Measurements from ENCODE around the gene CNTNAP2. TPM values are rescaled to one million over a fixed set of nuclear protein-coding genes. Genes with fewer than 3 reads are reported as not detected.
A peak's percentile ranks its signal among the peaks of the same experiment; 100 is the strongest.

CNTNAP2 gene
- total and polyA plus RNA-seq, 7 experiments from 2014 or later = 0.02 to 0.48 (median 0.24) TPM; not detected in 2

DNA sequence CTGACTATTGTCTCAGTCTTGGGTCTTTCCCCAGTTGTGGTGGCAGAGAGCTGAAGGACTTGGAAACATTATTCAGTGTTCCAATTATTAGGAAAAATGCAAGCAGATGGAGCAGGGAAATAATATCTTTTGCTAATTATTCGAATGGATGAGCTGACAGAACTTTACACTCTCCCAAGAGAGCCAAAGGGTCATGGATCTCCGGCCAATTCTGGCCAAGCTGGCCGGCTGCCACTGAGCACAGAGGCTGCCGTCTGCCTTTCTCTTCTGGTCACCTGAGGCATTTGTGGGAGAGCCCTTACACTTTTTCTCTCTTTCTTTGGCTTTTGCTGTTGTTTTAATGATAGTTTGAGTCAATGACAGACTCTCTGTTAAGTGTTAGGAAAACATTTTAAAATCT lies 22.2 kb upstream of the CNTNAP2 start:
- Histone ChIP-seq H3K4me3 (ENCODE audit: low read length) (no peak overlapping the region), H3K4me1 (ENCODE audit: control insufficient read depth in 2 of 2, insufficient read depth in 2 of 2, low read length in 2 of 2) (no peaks in the 10 kb centered on the region), H3K9me3 (ENCODE audit: control insufficient read depth in 2 of 3, low read length in 3 of 3) (no peaks in the 10 kb centered on the region), H3K27me3 (ENCODE audit: control insufficient read depth in 2 of 2, insufficient read depth in 2 of 2, low read length in 2 of 2) (no peaks in the 10 kb centered on the region), H3K36me3 (ENCODE audit: control insufficient read depth in 2 of 3, insufficient read depth in 3 of 3, low read length in 3 of 3) (no peaks in the 10 kb centered on the region), H3K27ac (ENCODE audit: low read depth, low read length) (no peak overlapping the region)
- intact Hi-C loops (cut with micrococcal nuclease) = no loop called here
- no peak overlapping the region for H3K4me3 Mint-ChIP-seq
- H3K27me3 Mint-ChIP-seq = peaks cover 0 to 5% (median 0%) of the 10 kb centered on the region in 5 donors
- CTCF ChIA-PET = no interaction called here
- H3K36me3 Mint-ChIP-seq = no peaks in the 10 kb centered on the region
- H3K9me3 Mint-ChIP-seq = peaks cover 0 to 4% (median 0%) of the 10 kb centered on the region in 11 donors
- H3K4me1 Mint-ChIP-seq = no peaks in the 10 kb centered on the region
- H3K27ac Mint-ChIP-seq = no peak overlapping the region
- POLR2A ChIA-PET = no interaction called here
- ATAC-seq = no peak
- no peak for DNase-seq

GRCh38 chr7:146096994-146097393 lies 19.6 kb upstream of the CNTNAP2 start:
- H3K27me3 ChIP-seq (ENCODE audit: control insufficient read depth in 2 of 2, insufficient read depth in 2 of 2, low read length in 2 of 2) = no peaks in the 10 kb centered on the region
- ChIA-PET CTCF (no interaction called here), POLR2A (no interaction called here)
- no peaks in the 10 kb centered on the region for H3K36me3 Mint-ChIP-seq
- ATAC-seq (no peak), DNase-seq (no peak)
- no peaks in the 10 kb centered on the region for H3K36me3 ChIP-seq (ENCODE audit: control insufficient read depth in 2 of 3, insufficient read depth in 3 of 3, low read length in 3 of 3)
- peaks cover 0 to 4% (median 0%) of the 10 kb centered on the region in 5 donors for H3K27me3 Mint-ChIP-seq
- no peak overlapping the region for H3K27ac ChIP-seq (ENCODE audit: low read depth, low read length)
- H3K4me1 Mint-ChIP-seq = no peaks in the 10 kb centered on the region
- no peaks in the 10 kb centered on the region for H3K4me1 ChIP-seq (ENCODE audit: control insufficient read depth in 2 of 2, insufficient read depth in 2 of 2, low read length in 2 of 2)
- H3K27ac Mint-ChIP-seq = no peak overlapping the region
- H3K4me3 Mint-ChIP-seq = no peak overlapping the region
- intact Hi-C loops (cut with micrococcal nuclease) = no loop called here
- H3K4me3 ChIP-seq (ENCODE audit: low read length) = no peak overlapping the region
- no peaks in the 10 kb centered on the region for H3K9me3 ChIP-seq (ENCODE audit: control insufficient read depth in 2 of 3, low read length in 3 of 3)
- peaks cover 0 to 4% (median 0%) of the 10 kb centered on the region in 11 donors for H3K9me3 Mint-ChIP-seq

GRCh38 chr7:146106319-146106718 lies 10.3 kb upstream of the CNTNAP2 start:
- Mint-ChIP-seq H3K4me1 (no peaks in the 10 kb centered on the region), H3K4me3 (no peak overlapping the region), H3K9me3 (peaks cover 0 to 3% (median 0%) of the 10 kb centered on the region in 11 donors), H3K36me3 (no peaks in the 10 kb centered on the region), H3K27ac (no peak overlapping the region), H3K27me3 (peaks cover 0 to under 1% (median 0%) of the 10 kb centered on the region in 5 donors)
- CTCF ChIA-PET = no interaction called here
- ATAC-seq (no peak), DNase-seq (no peak)
- intact Hi-C loops (cut with micrococcal nuclease) = no loop called here
- H3K36me3 ChIP-seq (ENCODE audit: control insufficient read depth in 2 of 3, insufficient read depth in 3 of 3, low read length in 3 of 3) = no peaks in the 10 kb centered on the region
- H3K27ac ChIP-seq (ENCODE audit: low read depth, low read length) = no peak overlapping the region
- no peaks in the 10 kb centered on the region for H3K9me3 ChIP-seq (ENCODE audit: control insufficient read depth in 2 of 3, low read length in 3 of 3)
- peaks cover 0 to 3% of the 10 kb centered on the region in 2 donors for H3K27me3 ChIP-seq (ENCODE audit: control insufficient read depth in 2 of 2, insufficient read depth in 2 of 2, low read length in 2 of 2)
- no peak overlapping the region for H3K4me3 ChIP-seq (ENCODE audit: low read length)
- H3K4me1 ChIP-seq (ENCODE audit: control insufficient read depth in 2 of 2, insufficient read depth in 2 of 2, low read length in 2 of 2) = no peaks in the 10 kb centered on the region
- POLR2A ChIA-PET = no interaction called here

- CTCF ChIA-PET = no interaction called here
- H3K27ac Mint-ChIP-seq = no peak overlapping the region
- H3K27me3 Mint-ChIP-seq = peaks cover 28 to 46% (median 29%) of the 10 kb centered on the region in 5 donors
- H3K9me3 ChIP-seq (ENCODE audit: control insufficient read depth in 2 of 3, low read length in 3 of 3) = no peaks in the 10 kb centered on the region
- peaks cover 2 to 22% (median 17%) of the 10 kb centered on the region in 7 donors for H3K4me1 Mint-ChIP-seq
- intact Hi-C loops (cut with micrococcal nuclease) = no loop called here
- H3K27ac ChIP-seq (ENCODE audit: low read depth, low read length) = no peak overlapping the region
- H3K36me3 Mint-ChIP-seq = peaks cover 0 to 5% (median 0%) of the 10 kb centered on the region in 5 donors
- H3K4me3 ChIP-seq (ENCODE audit: low read length) = no peak overlapping the region
- no peak for ATAC-seq
- H3K36me3 ChIP-seq (ENCODE audit: control insufficient read depth in 2 of 3, insufficient read depth in 3 of 3, low read length in 3 of 3) = no peaks in the 10 kb centered on the region
- no peak for DNase-seq
- H3K4me3 Mint-ChIP-seq = no peak overlapping the region
- POLR2A ChIA-PET = no interaction called here
- peaks cover 0 to 9% (median 4%) of the 10 kb centered on the region in 11 donors for H3K9me3 Mint-ChIP-seq
- H3K27me3 ChIP-seq (ENCODE audit: control insufficient read depth in 2 of 2, insufficient read depth in 2 of 2, low read length in 2 of 2) = peaks cover 0 to 3% of the 10 kb centered on the region in 2 donors
- no peaks in the 10 kb centered on the region for H3K4me1 ChIP-seq (ENCODE audit: control insufficient read depth in 2 of 2, insufficient read depth in 2 of 2, low read length in 2 of 2)
Observed at GRCh38 chr7:146112755-146113154, 3.8 kb upstream of the CNTNAP2 start.

DNA sequence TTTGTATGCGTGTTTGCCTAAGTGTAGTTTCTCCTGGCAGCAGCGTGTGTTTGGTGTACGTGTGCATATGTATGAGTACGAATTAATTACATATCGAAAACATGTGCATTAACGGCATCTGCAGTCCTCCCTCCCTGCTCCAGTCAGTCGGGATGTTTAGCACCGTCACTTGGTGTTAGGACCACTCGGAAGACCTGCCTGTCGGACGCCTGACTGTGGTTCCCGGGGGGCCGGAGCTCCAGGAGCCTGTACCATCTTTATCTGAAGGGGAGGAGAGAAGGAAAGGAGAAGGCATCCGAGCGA lies 1.1 kb upstream of the CNTNAP2 start:
- Histone ChIP-seq H3K27ac (ENCODE audit: low read depth, low read length) (no peak overlapping the region), H3K4me3 (ENCODE audit: low read length) (no peak overlapping the region), H3K27me3 (ENCODE audit: control insufficient read depth in 2 of 2, insufficient read depth in 2 of 2, low read length in 2 of 2) (peaks cover 0 to 3% of the 10 kb centered on the region in 2 donors), H3K4me1 (ENCODE audit: control insufficient read depth in 2 of 2, insufficient read depth in 2 of 2, low read length in 2 of 2) (no peaks in the 10 kb centered on the region), H3K9me3 (ENCODE audit: control insufficient read depth in 2 of 3, low read length in 3 of 3) (no peaks in the 10 kb centered on the region), H3K36me3 (ENCODE audit: control insufficient read depth in 2 of 3, insufficient read depth in 3 of 3, low read length in 3 of 3) (no peaks in the 10 kb centered on the region)
- ChIA-PET POLR2A (no interaction called here), CTCF (no interaction called here)
- H3K27ac Mint-ChIP-seq = no peak overlapping the region
- peaks cover 0 to 9% (median 4%) of the 10 kb centered on the region in 11 donors for H3K9me3 Mint-ChIP-seq
- H3K36me3 Mint-ChIP-seq = peaks cover 0 to 5% (median 0%) of the 10 kb centered on the region in 5 donors
- H3K27me3 Mint-ChIP-seq = peaks cover 31 to 47% (median 36%) of the 10 kb centered on the region in 5 donors
- DNase-seq (no peak), ATAC-seq (no peak)
- intact Hi-C loops (cut with micrococcal nuclease) = no loop called here
- H3K4me3 Mint-ChIP-seq = peak overlapping the region; percentile 9 to 74 (median 59)
- H3K4me1 Mint-ChIP-seq = peaks cover 2 to 23% (median 17%) of the 10 kb centered on the region in 7 donors

DNA sequence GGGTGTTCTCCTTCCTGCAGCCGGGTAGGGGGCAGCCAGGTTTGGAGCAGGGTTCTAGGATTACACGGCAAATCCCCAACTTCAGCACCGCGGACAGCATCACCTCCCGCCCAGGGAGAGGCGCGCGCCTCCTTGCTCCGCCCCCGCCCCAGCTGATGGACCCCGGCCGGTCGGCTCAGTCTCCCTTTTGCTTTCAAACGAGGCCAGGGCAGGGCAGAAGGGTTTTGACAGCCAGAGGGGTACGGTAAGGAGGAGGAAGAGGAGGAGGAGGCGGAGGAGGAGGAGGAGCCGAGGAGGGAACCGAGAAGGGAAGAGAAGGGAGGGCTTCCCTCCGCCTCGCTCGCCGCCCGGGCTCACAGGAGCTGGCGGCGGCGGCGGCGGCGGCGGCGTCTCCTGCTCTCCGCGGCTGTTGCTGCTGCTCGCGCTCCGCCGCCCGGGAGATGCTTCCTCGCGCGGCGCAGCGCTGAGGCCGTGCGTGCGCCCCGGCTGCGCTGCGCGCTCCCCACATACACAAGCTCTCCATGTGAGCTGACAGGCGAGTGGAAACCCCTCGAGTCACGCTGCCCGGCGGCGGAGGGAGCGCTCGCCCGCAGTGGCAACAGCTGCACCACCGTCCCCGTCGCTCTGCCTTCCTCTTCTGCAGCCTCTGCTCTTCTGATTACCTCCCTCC lies 615 bp upstream of the CNTNAP2 start:
- Histone ChIP-seq H3K27me3 (ENCODE audit: control insufficient read depth in 2 of 2, insufficient read depth in 2 of 2, low read length in 2 of 2) (peaks cover 0 to 3% of the 10 kb centered on the region in 2 donors), H3K4me3 (ENCODE audit: low read length) (no peak overlapping the region), H3K27ac (ENCODE audit: low read depth, low read length) (no peak overlapping the region), H3K36me3 (ENCODE audit: control insufficient read depth in 2 of 3, insufficient read depth in 3 of 3, low read length in 3 of 3) (no peaks in the 10 kb centered on the region), H3K9me3 (ENCODE audit: control insufficient read depth in 2 of 3, low read length in 3 of 3) (no peaks in the 10 kb centered on the region), H3K4me1 (ENCODE audit: control insufficient read depth in 2 of 2, insufficient read depth in 2 of 2, low read length in 2 of 2) (no peaks in the 10 kb centered on the region)
- intact Hi-C loops (cut with micrococcal nuclease) = no loop called here
- peaks cover 2 to 23% (median 17%) of the 10 kb centered on the region in 7 donors for H3K4me1 Mint-ChIP-seq
- H3K27me3 Mint-ChIP-seq = peaks cover 31 to 47% (median 36%) of the 10 kb centered on the region in 5 donors
- peak overlapping the region; percentile 32 to 74 (median 59) for H3K4me3 Mint-ChIP-seq
- H3K27ac Mint-ChIP-seq = peak overlapping the region in 1 of 9 donors; percentile 46
- peaks cover 0 to 9% (median 3%) of the 10 kb centered on the region in 11 donors for H3K9me3 Mint-ChIP-seq
- CTCF ChIA-PET = no interaction called here
- POLR2A ChIA-PET = no interaction called here
- ATAC-seq = no peak
- DNase-seq = peak in 2 of 9 donors; percentile 1 to 33
- H3K36me3 Mint-ChIP-seq = peaks cover 0 to 5% (median 0%) of the 10 kb centered on the region in 5 donors

- H3K27me3 Mint-ChIP-seq = peaks cover 27 to 41% (median 32%) of the 10 kb centered on the region in 5 donors
- Histone ChIP-seq H3K4me3 (ENCODE audit: low read length) (no peak overlapping the region), H3K9me3 (ENCODE audit: control insufficient read depth in 2 of 3, low read length in 3 of 3) (no peaks in the 10 kb centered on the region), H3K36me3 (ENCODE audit: control insufficient read depth in 2 of 3, insufficient read depth in 3 of 3, low read length in 3 of 3) (no peaks in the 10 kb centered on the region), H3K4me1 (ENCODE audit: control insufficient read depth in 2 of 2, insufficient read depth in 2 of 2, low read length in 2 of 2) (no peaks in the 10 kb centered on the region), H3K27ac (ENCODE audit: low read depth, low read length) (no peak overlapping the region), H3K27me3 (ENCODE audit: control insufficient read depth in 2 of 2, insufficient read depth in 2 of 2, low read length in 2 of 2) (peaks cover 0 to 3% of the 10 kb centered on the region in 2 donors)
- ATAC-seq = no peak
- intact Hi-C loops (cut with micrococcal nuclease) = no loop called here
- H3K4me1 Mint-ChIP-seq = peaks cover 2 to 23% (median 17%) of the 10 kb centered on the region in 7 donors
- peaks cover 0 to 5% (median 0%) of the 10 kb centered on the region in 5 donors for H3K36me3 Mint-ChIP-seq
- peak overlapping the region in 3 of 10 donors; percentile 16 to 57 (median 22) for H3K4me3 Mint-ChIP-seq
- no peak overlapping the region for H3K27ac Mint-ChIP-seq
- H3K9me3 Mint-ChIP-seq = peaks cover 0 to 8% (median 1%) of the 10 kb centered on the region in 11 donors
- POLR2A ChIA-PET = no interaction called here
- no peak for DNase-seq
- CTCF ChIA-PET = no interaction called here
Observed at GRCh38 chr7:146117576-146117975, 975 bp downstream of the CNTNAP2 start.
